ENCODE data around the gene MEI1.

The MEI1 gene

DNA sequence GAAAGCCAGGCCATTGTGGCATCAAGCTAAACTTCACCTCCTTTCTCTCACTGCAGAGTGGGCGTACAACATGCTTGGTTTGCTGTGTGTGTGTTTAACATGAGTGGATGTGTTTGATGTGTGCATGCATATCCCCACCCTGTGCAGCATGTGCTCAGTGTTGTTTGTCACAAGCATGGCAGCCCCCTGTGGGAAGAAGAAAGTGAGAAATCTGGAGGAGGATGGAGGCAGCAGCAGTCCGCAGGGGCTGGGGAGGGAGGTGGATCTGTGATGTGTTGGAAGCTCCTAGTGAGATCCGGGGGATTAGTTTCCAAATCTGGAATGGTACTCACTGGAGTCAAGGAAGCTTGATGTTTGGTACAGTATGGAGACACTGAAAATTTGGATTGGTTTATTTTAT, 77.1 kb downstream of the MEI1 start:
- no CpG with 5 or more reads among the region's 3 CpGs for WGBS, 2 donors (ENCODE audit: extremely low coverage in 2 of 2, insufficient read length in 2 of 2, insufficient replicate concordance in 1 of 2)
- Histone ChIP-seq H3K18ac (ENCODE audit: low read length) (peak overlapping the region; percentile 53), H3K4me3 (ENCODE audit: low read length in 2 of 2) (no peak overlapping the region), H3K27ac (replicated peaks; ENCODE audit: low read length) (no peak overlapping the region), H3K9ac (ENCODE audit: low read depth, low read length, poor library complexity) (peak overlapping the region; percentile 32), H2BK5ac (ENCODE audit: low read length) (no peak overlapping the region), H2BK120ac (ENCODE audit: low read depth, low read length) (no peak overlapping the region), H4K8ac (ENCODE audit: low read depth, low read length) (no peak overlapping the region), H4K91ac (ENCODE audit: low read depth, low read length, poor library complexity) (no peak overlapping the region), H3K36me3 (replicated peaks in 1 of 2; ENCODE audit: control insufficient read depth in 2 of 2, insufficient read depth in 2 of 2, low read length in 2 of 2) (no peaks in the 10 kb centered on the region), H3K79me1 (ENCODE audit: low read depth, low read length) (no peaks in the 10 kb centered on the region), H2BK12ac (ENCODE audit: low read length) (no peak overlapping the region), H2AFZ (ENCODE audit: low read length) (peak overlapping the region; percentile 72), H2BK15ac (ENCODE audit: low read length) (no peak overlapping the region), H3K4me2 (ENCODE audit: insufficient read depth, low read length, poor library complexity, severe bottlenecking) (no peak overlapping the region), H3K4me1 (ENCODE audit: control insufficient read depth in 2 of 2, insufficient read depth in 1 of 2, low read depth in 1 of 2, low read length in 2 of 2) (peaks cover 4 to 8% of the 10 kb centered on the region in 2 donors), H3K9me3 (replicated peaks in 1 of 2; ENCODE audit: control insufficient read depth in 2 of 2, insufficient read depth in 1 of 2, low read depth in 1 of 2, low read length in 2 of 2) (peaks cover 0 to 2% of the 10 kb centered on the region in 2 donors), H3K23ac (ENCODE audit: low read depth, low read length, poor library complexity) (no peak overlapping the region), H3K27me3 (ENCODE audit: control insufficient read depth in 3 of 3, insufficient read depth in 3 of 3, low read depth in 1 of 3, low read length in 3 of 3) (peaks cover 0 to 20% (median 0%) of the 10 kb centered on the region in 3 experiments), H3K4ac (ENCODE audit: low read length) (peak overlapping the region; percentile 87), H3K14ac (ENCODE audit: low read length) (no peak overlapping the region), H2AK5ac (ENCODE audit: low read depth, low read length) (no peak overlapping the region)
- DNase-seq (ENCODE audit: low spot score) = no peak

DNA sequence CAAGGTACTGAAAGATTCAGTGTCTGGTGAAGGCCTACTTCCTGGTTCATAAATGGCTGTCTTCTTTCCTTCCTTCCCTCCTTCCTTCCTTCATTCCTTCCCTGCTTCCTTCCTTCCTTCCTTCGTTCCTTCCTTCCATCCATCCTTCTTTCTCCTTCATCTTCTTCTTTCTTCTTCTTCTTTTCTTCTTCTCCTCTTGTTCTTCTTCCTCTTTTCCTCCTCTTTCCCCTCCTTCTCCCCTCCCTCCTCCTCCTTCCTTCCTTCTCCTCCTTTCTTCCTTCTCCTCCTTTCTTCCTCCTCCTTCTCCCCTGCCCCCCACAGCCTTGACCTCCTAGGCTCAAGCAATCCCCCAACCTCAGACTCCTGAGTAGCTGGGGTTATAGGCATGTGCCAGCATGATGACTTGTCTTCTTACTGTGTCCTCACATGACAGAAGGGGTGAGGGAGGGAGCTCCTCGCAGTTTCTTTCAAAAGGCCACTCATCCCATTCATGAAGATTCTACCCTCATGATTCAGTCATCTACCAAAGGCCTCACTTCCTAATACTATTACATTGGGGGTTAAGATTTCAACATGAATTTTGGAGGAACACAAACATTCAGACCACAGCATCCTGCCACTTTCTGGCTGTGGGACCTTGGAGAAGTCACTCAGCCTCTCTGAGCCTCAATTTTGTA, 78.6 kb downstream of the MEI1 start:
- Histone ChIP-seq H3K9ac (ENCODE audit: low read depth, low read length, poor library complexity) (no peak overlapping the region), H3K4ac (ENCODE audit: low read length) (no peak overlapping the region), H2AFZ (ENCODE audit: low read length) (no peak overlapping the region), H3K9me3 (replicated peaks in 1 of 2; ENCODE audit: control insufficient read depth in 2 of 2, insufficient read depth in 1 of 2, low read depth in 1 of 2, low read length in 2 of 2) (peaks cover 0 to 2% of the 10 kb centered on the region in 2 donors), H3K4me3 (ENCODE audit: low read length in 2 of 2) (no peak overlapping the region), H2BK120ac (ENCODE audit: low read depth, low read length) (no peak overlapping the region), H3K18ac (ENCODE audit: low read length) (no peak overlapping the region), H2BK5ac (ENCODE audit: low read length) (no peak overlapping the region), H4K91ac (ENCODE audit: low read depth, low read length, poor library complexity) (no peak overlapping the region), H3K27ac (replicated peaks; ENCODE audit: low read length) (no peak overlapping the region), H3K27me3 (ENCODE audit: control insufficient read depth in 3 of 3, insufficient read depth in 3 of 3, low read depth in 1 of 3, low read length in 3 of 3) (peaks cover 0 to 31% (median 0%) of the 10 kb centered on the region in 3 experiments), H3K23ac (ENCODE audit: low read depth, low read length, poor library complexity) (no peak overlapping the region), H3K36me3 (replicated peaks in 1 of 2; ENCODE audit: control insufficient read depth in 2 of 2, insufficient read depth in 2 of 2, low read length in 2 of 2) (no peaks in the 10 kb centered on the region), H2AK5ac (ENCODE audit: low read depth, low read length) (no peak overlapping the region), H3K14ac (ENCODE audit: low read length) (no peak overlapping the region), H2BK12ac (ENCODE audit: low read length) (no peak overlapping the region), H3K4me2 (ENCODE audit: insufficient read depth, low read length, poor library complexity, severe bottlenecking) (no peak overlapping the region), H3K79me1 (ENCODE audit: low read depth, low read length) (no peaks in the 10 kb centered on the region), H4K8ac (ENCODE audit: low read depth, low read length) (no peak overlapping the region), H3K4me1 (ENCODE audit: control insufficient read depth in 2 of 2, insufficient read depth in 1 of 2, low read depth in 1 of 2, low read length in 2 of 2) (peaks cover 4 to 8% of the 10 kb centered on the region in 2 donors), H2BK15ac (ENCODE audit: low read length) (no peak overlapping the region)
- no peak for DNase-seq (ENCODE audit: low spot score)
- WGBS, 2 donors (ENCODE audit: extremely low coverage in 2 of 2, insufficient read length in 2 of 2, insufficient replicate concordance in 1 of 2) = 100% methylated on average over 1 of the region's 2 CpGs; no CpG with 5 or more reads in 1 of the 2 donors

DNA sequence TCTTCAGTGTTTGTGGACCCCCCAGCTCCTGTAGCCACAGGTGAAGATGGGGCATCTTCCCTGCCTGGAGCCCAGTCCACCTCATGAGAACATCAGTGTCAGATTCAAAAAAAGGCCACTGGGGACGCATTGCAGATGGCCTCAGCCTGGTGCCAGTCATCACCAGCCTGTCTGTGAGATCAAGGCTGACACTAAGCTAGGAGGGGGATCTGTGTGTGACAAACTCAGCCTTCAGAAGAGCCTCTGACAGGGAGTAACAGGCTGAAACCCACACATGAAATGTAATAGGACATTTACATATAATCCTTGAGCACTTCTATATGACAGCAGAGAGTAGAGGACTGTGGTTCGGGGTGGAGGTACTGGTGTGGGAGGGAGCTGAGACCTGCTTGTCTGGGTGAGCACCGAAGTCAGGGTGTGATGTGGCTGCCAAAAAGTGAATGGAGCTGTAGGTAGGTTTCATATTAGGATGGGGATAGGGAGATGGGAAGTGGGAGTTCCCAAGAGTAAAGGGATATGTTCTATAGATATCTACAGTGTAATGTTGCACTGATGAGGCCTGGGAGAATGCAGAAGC, 80.7 kb downstream of the MEI1 start:
- Histone ChIP-seq H3K9ac (ENCODE audit: low read depth, low read length, poor library complexity) (no peak overlapping the region), H2BK5ac (ENCODE audit: low read length) (no peak overlapping the region), H3K27ac (replicated peaks; ENCODE audit: low read length) (no peak overlapping the region), H2BK15ac (ENCODE audit: low read length) (no peak overlapping the region), H4K91ac (ENCODE audit: low read depth, low read length, poor library complexity) (no peak overlapping the region), H3K18ac (ENCODE audit: low read length) (no peak overlapping the region), H3K4me3 (ENCODE audit: low read length in 2 of 2) (no peak overlapping the region), H3K9me3 (replicated peaks in 1 of 2; ENCODE audit: control insufficient read depth in 2 of 2, insufficient read depth in 1 of 2, low read depth in 1 of 2, low read length in 2 of 2) (no peaks in the 10 kb centered on the region), H4K8ac (ENCODE audit: low read depth, low read length) (no peak overlapping the region), H2AFZ (ENCODE audit: low read length) (no peak overlapping the region), H3K4ac (ENCODE audit: low read length) (no peak overlapping the region), H2AK5ac (ENCODE audit: low read depth, low read length) (no peak overlapping the region), H2BK12ac (ENCODE audit: low read length) (no peak overlapping the region), H2BK120ac (ENCODE audit: low read depth, low read length) (no peak overlapping the region), H3K4me2 (ENCODE audit: insufficient read depth, low read length, poor library complexity, severe bottlenecking) (no peak overlapping the region), H3K23ac (ENCODE audit: low read depth, low read length, poor library complexity) (no peak overlapping the region), H3K14ac (ENCODE audit: low read length) (no peak overlapping the region), H3K4me1 (ENCODE audit: control insufficient read depth in 2 of 2, insufficient read depth in 1 of 2, low read depth in 1 of 2, low read length in 2 of 2) (peaks cover 4 to 6% of the 10 kb centered on the region in 2 donors), H3K79me1 (ENCODE audit: low read depth, low read length) (no peaks in the 10 kb centered on the region), H3K27me3 (ENCODE audit: control insufficient read depth in 3 of 3, insufficient read depth in 3 of 3, low read depth in 1 of 3, low read length in 3 of 3) (peaks cover 0 to 37% (median 0%) of the 10 kb centered on the region in 3 experiments), H3K36me3 (replicated peaks in 1 of 2; ENCODE audit: control insufficient read depth in 2 of 2, insufficient read depth in 2 of 2, low read length in 2 of 2) (no peaks in the 10 kb centered on the region)
- DNase-seq (ENCODE audit: low spot score) = no peak
- WGBS, 2 donors (ENCODE audit: extremely low coverage in 2 of 2, insufficient read length in 2 of 2, insufficient replicate concordance in 1 of 2) = no CpG with 5 or more reads among the region's 3 CpGs

DNA sequence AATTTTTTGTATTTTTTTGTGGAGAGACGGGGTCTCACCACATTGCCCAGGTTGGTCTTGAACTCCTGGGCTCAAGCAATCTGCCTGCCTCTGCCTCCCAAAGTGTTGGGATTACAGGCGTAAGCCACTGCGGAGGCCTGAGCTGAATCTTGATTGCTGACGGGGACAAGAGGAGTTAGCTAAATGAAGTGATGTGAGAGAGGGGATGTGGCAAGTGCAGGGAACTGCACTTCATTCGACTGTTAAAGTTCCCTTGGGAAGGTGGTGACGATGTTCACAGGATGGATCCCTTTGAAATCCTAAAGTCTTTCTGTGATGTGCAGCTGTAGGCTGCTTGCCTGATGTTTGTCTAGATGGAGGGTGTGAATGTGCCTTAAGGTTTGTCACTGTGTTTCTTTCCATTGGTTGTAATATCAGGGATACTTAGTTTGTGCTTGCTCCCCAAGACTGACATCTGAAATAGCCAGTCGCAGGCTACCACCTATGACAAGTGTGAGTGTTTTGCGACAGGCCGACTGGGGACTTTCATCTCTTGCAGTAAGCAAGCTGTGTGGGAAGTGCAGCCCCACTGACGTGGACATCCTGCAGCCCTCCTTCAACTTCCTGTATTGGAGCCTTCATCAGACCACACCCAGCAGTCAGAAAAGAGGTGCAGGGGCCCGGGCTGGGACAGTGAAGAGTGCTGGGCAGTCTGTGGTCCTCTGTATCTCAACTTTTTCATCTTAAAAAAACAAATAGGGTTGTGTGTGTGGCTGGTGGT, 81.6 kb downstream of the MEI1 start:
- no CpG with 5 or more reads among the region's 11 CpGs for WGBS, 2 donors (ENCODE audit: extremely low coverage in 2 of 2, insufficient read length in 2 of 2, insufficient replicate concordance in 1 of 2)

More for the DNA sequence above, 81.6 kb downstream of the MEI1 start:
- no peak for DNase-seq (ENCODE audit: low spot score)
- Histone ChIP-seq H2BK12ac (ENCODE audit: low read length) (no peak overlapping the region), H2AK5ac (ENCODE audit: low read depth, low read length) (no peak overlapping the region), H2AFZ (ENCODE audit: low read length) (peak overlapping the region; percentile 83), H3K79me1 (ENCODE audit: low read depth, low read length) (no peaks in the 10 kb centered on the region), H3K27me3 (ENCODE audit: control insufficient read depth in 3 of 3, insufficient read depth in 3 of 3, low read depth in 1 of 3, low read length in 3 of 3) (peaks cover 0 to 37% (median 0%) of the 10 kb centered on the region in 3 experiments), H4K8ac (ENCODE audit: low read depth, low read length) (no peak overlapping the region), H2BK120ac (ENCODE audit: low read depth, low read length) (no peak overlapping the region), H3K14ac (ENCODE audit: low read length) (no peak overlapping the region), H2BK5ac (ENCODE audit: low read length) (no peak overlapping the region), H3K36me3 (replicated peaks in 1 of 2; ENCODE audit: control insufficient read depth in 2 of 2, insufficient read depth in 2 of 2, low read length in 2 of 2) (no peaks in the 10 kb centered on the region), H3K9me3 (replicated peaks in 1 of 2; ENCODE audit: control insufficient read depth in 2 of 2, insufficient read depth in 1 of 2, low read depth in 1 of 2, low read length in 2 of 2) (no peaks in the 10 kb centered on the region), H3K4me1 (ENCODE audit: control insufficient read depth in 2 of 2, insufficient read depth in 1 of 2, low read depth in 1 of 2, low read length in 2 of 2) (peaks cover 4 to 5% of the 10 kb centered on the region in 2 donors), H3K9ac (ENCODE audit: low read depth, low read length, poor library complexity) (no peak overlapping the region), H3K4me2 (ENCODE audit: insufficient read depth, low read length, poor library complexity, severe bottlenecking) (no peak overlapping the region), H3K4ac (ENCODE audit: low read length) (no peak overlapping the region), H2BK15ac (ENCODE audit: low read length) (no peak overlapping the region), H3K18ac (ENCODE audit: low read length) (no peak overlapping the region), H3K27ac (replicated peaks; ENCODE audit: low read length) (no peak overlapping the region), H4K91ac (ENCODE audit: low read depth, low read length, poor library complexity) (no peak overlapping the region), H3K4me3 (ENCODE audit: low read length in 2 of 2) (no peak overlapping the region), H3K23ac (ENCODE audit: low read depth, low read length, poor library complexity) (no peak overlapping the region)

Measured in neuronal stem cell (in vitro differentiated cells).